Epithelial cell of proximal tubule (primary cell): ENCODE results near the gene PRDM12. TPM values are rescaled to one million over a fixed set of nuclear protein-coding genes. Genes with fewer than 3 reads are reported as not detected.

Experiments used
- DNase-seq: peaks from one replicate; pipeline ENCODE4 v3.0.0-alpha.2; 2011; ENCODE audit warnings: low read depth
- H3K4me3 ChIP-seq: 2 replicates; pipeline ENCODE4 v1.5.1; 2011; ENCODE audit warnings: low read depth, mild to moderate bottlenecking, low read length
- total RNA-seq: library from RNA; depleted of rRNA; stranded (reverse); fragments of >200 nt; gene quantifications from 2 replicates; pipeline ENCODE4 v1.2.3, GENCODE V29; 2015
- TF ChIP-seq, protein P1 (sequence below): conservative IDR thresholded peaks from 2 replicates; pipeline ENCODE4 v1.5.1; 2012; ENCODE audit warnings: low read depth, mild to moderate bottlenecking, low read length

Gene PRDM12
- total RNA-seq, 1 donor from 2014 or later, result not detected

- TF ChIP-seq, protein P1, sequence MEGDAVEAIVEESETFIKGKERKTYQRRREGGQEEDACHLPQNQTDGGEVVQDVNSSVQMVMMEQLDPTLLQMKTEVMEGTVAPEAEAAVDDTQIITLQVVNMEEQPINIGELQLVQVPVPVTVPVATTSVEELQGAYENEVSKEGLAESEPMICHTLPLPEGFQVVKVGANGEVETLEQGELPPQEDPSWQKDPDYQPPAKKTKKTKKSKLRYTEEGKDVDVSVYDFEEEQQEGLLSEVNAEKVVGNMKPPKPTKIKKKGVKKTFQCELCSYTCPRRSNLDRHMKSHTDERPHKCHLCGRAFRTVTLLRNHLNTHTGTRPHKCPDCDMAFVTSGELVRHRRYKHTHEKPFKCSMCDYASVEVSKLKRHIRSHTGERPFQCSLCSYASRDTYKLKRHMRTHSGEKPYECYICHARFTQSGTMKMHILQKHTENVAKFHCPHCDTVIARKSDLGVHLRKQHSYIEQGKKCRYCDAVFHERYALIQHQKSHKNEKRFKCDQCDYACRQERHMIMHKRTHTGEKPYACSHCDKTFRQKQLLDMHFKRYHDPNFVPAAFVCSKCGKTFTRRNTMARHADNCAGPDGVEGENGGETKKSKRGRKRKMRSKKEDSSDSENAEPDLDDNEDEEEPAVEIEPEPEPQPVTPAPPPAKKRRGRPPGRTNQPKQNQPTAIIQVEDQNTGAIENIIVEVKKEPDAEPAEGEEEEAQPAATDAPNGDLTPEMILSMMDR, result no peak
- peak overlapping the region; percentile 27 for H3K4me3 ChIP-seq
- no peak for DNase-seq
Measured at GRCh38 chr9:130660683-130661450, 3.5 kb upstream of the PRDM12 start.

DNA sequence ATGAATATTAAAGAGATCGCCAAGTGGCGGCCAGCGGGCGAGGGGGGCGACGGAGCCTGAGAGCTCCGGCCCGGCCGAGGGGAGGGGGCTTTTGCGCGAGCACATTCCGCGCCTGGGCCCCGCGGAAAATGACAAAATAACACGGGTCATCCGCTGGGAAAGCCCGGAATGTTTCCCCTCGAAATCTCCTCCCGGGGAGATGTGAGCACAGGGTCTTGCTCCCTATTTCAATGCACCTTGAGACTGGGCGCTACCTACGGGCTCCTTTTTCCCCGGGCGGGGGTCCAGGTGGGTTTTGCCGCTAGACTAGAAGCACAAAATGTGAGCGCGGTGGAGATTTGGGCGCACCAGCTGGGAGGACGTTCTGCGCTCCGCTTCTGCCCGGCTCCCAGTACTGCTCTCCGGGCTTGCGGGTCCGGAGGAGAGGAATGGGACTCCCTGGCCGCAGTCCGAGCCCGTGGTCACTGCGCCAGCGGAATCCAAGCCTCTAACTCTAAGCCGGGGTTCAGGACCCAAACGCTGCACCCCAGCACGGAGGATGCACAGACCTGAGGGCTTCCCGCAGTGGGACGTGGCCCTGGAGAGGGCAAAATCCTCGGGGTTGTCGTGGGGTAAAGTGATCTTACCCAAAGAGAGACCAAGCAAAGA, 2.8 kb upstream of the PRDM12 start:
- no peak overlapping the region for H3K4me3 ChIP-seq
- TF ChIP-seq, protein P1, result no peak
- no peak for DNase-seq

DNA sequence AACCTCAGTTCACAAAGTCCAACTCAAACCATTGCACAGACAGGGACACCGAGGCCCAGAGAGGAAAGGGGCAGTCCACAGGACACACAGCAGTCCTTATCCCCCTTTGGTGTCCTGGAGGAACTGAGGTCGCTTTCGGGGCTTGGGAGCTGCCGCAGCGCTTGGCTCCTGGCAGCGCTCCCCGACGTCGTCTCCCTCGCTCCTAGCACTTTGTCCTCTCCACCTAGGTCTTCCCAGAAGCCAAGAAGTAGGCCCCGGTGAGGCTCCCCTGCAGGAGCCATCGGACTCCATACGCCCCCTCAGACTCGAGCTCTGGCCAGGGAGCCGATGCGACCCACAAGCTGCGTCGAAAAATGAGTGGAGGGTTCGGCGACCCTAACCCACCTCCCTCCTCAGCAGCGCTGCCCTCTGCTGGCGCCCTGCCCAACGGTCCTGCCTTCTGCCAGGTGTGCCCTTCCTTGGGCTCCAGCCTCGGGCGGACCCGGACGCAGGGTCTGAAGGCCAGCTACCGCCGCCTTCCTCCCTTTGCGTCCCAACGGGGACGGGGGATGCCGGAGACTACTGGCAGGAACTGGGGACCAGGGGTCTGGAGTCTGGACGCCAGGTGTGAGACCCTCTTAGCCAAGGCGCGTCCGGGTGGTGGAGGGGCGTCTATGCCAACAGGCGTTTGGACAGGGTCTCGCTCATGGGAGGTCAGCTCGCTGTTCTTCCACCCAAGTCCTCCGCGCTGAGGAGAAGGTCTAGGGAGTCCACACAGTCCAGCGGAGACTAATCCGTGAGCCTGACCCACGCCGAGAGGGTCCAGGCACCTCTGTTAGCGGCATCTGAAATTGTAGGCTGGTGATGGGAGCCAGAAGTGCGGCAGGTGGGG, 2.1 kb upstream of the PRDM12 start:
- TF ChIP-seq, protein P1, result no peak
- DNase-seq, result no peak
- no peak overlapping the region for H3K4me3 ChIP-seq

- no peak for DNase-seq
- TF ChIP-seq, protein P1, result no peak
- no peak overlapping the region for H3K4me3 ChIP-seq
Measured at GRCh38 chr9:130662970-130663257, 1.5 kb upstream of the PRDM12 start.

- DNase-seq, result no peak
- H3K4me3 ChIP-seq, result no peak overlapping the region
- TF ChIP-seq, protein P1, result no peak
Measured at GRCh38 chr9:130663258-130663976, 977 bp upstream of the PRDM12 start.

- no peak for DNase-seq
- H3K4me3 ChIP-seq, result no peak overlapping the region
- TF ChIP-seq, protein P1, result no peak
Measured at GRCh38 chr9:130663977-130664250, 480 bp upstream of the PRDM12 start.
